ENCODE measurements around the gene PTPRM. TPM values are rescaled to one million over a fixed set of nuclear protein-coding genes. Genes with fewer than 3 reads are reported as not detected.

PTPRM gene
- total RNA-seq, 2 donors from 2014 or later, result 12.3 to 15.9 TPM

DNA sequence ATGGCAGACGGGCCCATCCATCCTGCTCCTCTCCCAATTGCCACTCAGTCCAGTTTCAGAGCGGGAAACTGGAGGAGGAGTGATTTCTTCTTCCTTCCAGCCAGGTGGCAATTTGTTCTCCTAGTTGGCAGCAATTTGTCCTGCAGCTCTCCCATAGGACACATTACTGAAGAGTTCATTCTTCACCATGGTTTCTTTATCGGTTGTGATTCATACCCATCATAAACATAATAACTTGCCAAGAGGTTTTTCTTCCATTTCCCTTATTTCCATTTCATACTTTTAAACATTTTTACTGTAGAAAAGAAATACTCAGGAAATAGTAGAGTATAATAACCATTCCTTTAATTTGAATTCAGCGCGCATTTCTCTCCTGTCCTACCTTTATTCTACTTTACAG is 664.2 kb downstream of the PTPRM start:
- DNase-seq (no peak), ATAC-seq (no peak)
- intact Hi-C loops (cut with DNase I, micrococcal nuclease), result no loop called here

DNA sequence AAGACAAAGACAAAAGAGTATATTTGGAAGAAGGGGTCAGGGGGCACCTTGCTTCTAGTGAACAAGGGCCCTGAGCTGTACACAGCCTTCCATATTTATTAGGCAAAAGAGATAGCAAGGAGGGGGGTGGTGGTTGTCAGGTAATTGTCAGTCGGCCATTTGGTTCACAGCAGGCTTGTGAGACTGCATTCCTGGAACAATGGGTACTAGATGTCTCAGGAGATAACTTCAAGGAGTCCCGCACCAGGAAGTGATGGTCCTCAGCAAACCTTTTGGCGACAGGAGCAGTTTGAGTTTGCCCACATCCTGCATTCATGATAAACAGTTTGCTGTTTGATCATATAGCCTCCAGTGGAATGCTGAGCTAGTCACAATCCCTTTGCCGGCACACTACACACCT is 665.7 kb downstream of the PTPRM start:
- no peak for ATAC-seq
- intact Hi-C loops (cut with DNase I, micrococcal nuclease), result no loop called here
- DNase-seq, result no peak

DNA sequence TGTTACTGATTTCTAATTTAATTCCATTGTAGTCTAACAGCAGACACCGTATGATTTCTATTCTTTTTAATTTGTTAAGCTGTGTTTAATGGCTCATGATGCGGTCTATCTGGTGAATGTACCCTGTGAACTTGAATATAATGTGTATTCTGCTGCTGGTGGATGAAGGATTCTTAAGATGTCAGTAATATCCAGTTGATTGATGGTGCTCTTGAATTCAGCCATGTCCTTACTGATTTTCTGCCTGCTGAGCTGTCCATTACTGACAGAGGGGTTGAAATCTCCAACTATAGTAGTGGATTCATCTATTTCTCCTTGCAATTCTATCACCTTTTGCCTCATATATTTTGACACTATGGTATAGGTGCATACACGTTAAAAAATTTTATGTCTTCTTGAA is 668.8 kb downstream of the PTPRM start:
- no peak for ATAC-seq
- intact Hi-C loops (cut with DNase I, micrococcal nuclease), result no loop called here

DNA sequence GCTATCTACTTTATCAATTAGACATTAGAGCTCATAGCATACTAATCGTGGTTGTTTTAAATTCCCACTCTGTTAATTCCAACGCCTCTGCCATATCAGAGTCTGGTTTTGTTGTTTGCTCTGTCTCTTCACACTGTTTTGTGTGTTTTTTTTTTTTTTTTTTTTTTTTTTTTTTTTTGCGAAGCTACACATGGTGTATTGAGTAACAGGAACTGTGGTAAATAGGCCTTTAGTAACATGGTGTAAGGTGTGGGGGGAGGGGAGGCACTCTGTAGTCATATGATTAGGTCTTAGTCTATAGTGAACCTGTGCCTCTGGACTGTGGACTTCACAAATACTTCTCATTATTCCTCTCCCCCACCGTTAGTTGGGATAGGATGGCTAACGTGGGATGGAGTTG is 671.4 kb downstream of the PTPRM start:
- DNase-seq (no peak), ATAC-seq (no peak)
- intact Hi-C loops (cut with DNase I, micrococcal nuclease), result no loop called here

More for the DNA sequence above, 668.8 kb downstream of the PTPRM start:
- no peak for DNase-seq

DNA sequence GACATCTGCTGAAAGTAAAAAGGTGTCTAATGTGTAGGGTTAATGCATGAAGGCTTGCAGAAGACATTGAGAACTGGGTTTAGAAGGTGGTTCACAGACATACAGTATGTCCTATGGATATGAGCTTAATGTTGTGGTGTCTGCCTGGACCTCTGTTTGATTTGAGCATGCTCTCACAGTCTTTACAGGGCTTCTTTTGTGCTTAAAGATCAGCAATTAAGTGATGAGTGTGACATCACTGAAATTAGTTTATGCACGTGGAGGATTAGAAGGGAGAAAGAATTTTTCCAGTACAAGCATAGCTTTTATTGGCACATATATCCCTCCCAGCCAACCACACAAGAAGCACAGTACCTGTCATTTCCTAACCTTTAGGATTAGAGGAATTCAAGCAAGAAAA is 674.6 kb downstream of the PTPRM start:
- ATAC-seq, result no peak
- intact Hi-C loops (cut with DNase I, micrococcal nuclease), result no loop called here
- no peak for DNase-seq

DNA sequence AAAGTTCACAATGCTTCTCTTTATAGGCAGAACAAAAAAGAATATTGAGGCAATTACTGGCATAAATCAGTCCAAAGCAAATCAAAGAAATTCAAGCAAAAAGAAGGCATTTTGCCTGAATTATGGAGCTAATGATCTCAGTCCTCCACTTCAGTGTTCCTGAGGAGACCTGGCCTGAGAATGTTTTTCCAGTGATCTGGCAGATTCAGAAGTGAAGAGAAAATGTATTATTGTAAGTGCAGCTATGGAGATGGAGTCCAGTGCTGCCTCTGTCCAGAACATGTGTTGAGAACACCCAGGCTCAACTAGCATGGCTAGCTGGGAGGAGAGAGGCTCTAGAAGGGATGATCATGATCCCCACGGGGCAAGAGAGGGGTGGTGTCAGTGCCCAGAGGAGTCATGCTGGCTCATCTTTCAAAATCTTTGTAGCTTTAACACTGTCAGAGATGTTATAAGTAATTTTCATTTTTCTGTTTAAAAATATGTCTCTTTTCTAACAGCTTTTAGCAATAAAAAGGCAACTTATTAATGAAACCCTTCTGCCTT is 675.1 kb downstream of the PTPRM start:
- ATAC-seq, result no peak
- no peak for DNase-seq
- intact Hi-C loops (cut with DNase I, micrococcal nuclease), result no loop called here

DNA sequence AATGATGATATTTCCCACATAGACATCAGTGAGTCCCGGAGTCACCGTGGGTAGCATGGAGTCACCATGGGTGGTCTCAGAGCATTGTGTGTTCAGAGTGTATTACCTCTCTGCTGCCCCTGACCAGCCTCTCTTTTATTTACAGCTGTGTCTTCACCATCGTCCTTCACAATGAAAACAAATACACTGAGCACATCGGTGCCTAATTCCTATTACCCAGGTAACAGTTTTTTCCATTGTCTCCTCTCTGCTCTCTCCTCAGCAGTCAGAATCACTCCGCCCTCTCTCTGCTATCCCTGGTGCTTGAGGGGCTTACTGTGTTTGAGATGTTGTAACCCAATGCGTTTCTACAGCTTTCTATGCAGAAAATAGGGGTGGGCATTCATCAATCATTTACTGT is 680.6 kb downstream of the PTPRM start:
- intact Hi-C loops (cut with DNase I, micrococcal nuclease), result no loop called here
- ATAC-seq, result no peak

DNA sequence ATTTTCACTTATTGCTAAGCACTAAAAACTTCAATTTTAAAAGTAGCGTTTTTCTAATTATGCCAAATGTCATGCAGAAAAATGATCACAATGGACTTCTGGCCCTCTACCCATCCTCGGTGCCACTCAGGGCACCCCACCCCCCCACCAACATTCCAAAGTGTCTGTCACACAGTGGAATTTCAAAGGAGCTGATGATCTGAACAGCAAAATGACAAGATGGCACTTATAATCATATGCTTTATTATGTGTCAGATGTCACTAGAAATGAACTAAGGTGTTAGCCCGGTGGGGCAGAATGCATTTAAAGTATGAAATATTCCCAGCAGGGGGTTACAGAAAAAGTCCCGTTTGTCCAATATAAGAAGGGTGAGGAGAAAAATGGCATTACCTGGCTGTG is 681.5 kb downstream of the PTPRM start:
- ATAC-seq, result no peak
- DNase-seq, result no peak
- intact Hi-C loops (cut with DNase I, micrococcal nuclease), result no loop called here

More for the DNA sequence above, 680.6 kb downstream of the PTPRM start:
- DNase-seq, result no peak

DNA sequence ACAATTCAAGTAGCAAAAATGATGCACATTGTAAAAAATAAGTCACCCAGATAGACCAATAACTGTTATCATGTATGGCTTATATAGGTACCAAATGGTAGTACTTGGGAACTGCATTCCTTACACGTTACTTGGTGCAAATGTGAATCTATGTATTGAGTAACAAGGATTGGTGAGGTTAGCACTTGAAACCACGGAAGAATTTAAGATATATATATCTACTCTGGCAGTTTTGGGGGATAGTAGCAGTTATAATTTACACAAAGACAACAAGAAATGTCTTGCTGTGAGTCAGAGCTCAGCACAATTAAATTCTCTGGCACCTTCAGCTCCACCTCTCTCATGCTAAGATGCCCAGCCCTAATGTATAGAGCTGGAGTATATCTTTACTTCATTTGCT is 682.7 kb downstream of the PTPRM start:
- DNase-seq (no peak), ATAC-seq (no peak)
- intact Hi-C loops (cut with DNase I, micrococcal nuclease), result no loop called here

DNA sequence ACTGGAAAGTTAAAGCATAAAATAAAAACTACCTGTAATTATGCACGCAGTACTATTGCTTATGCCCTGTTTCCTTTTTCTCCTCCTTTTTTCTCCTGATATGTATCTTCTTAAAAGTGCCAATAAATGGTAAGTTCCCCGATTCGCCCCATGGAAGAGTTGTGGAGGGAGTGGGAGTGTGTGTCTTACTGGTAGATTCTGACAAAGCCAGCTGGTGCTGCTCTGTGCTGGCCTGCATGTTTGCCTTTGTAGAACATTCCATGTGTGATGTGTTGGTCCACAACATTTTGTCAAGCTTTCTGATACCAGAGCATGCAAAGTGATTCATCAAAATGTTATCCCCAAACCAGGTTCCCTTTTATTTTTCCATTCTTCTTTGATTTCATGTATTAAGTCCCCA is 685.3 kb downstream of the PTPRM start:
- intact Hi-C loops (cut with DNase I, micrococcal nuclease), result no loop called here

DNA sequence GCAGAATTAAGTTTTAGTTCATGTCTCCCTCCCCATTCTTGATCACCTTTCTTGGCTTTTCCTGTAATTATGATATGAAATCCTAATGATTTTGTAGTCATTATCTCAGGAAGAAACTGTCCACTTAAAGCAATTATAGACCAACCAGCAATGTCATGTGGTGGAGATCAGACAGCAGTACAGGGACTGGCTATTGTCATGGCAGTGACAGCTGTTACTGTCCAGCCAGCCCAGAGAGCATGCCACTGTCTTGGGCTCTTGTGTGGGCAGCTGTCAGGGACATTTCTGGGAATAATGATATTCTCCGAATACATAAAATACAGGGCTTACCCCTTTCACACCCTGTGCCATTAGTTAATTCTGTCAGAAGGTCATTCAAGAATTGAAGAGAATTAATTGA is 686.8 kb downstream of the PTPRM start:
- DNase-seq (no peak), ATAC-seq (no peak)
- intact Hi-C loops (cut with DNase I, micrococcal nuclease), result no loop called here

More for the DNA sequence above, 685.3 kb downstream of the PTPRM start:
- ATAC-seq, result no peak
- DNase-seq, result no peak

DNA sequence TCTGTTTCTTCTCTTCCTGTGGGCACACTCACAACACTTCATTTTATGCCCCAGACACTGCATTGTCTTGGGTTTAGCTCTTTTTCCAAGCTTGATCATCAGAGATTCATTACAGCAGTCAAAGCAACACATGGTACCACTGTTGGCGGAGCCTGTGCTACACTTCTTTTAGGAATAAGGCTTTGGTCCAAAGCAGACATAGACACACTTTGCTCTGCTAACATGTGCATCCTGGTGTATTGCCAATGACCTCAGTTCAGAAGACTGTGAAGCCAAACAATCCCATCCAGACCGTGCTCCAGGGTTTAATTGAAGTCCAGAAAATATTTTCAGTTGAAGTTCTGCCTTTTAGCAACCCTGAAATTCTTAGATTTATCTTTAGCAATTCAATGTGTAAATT is 687.5 kb downstream of the PTPRM start:
- no peak for ATAC-seq
- intact Hi-C loops (cut with DNase I, micrococcal nuclease), result no loop called here

DNA sequence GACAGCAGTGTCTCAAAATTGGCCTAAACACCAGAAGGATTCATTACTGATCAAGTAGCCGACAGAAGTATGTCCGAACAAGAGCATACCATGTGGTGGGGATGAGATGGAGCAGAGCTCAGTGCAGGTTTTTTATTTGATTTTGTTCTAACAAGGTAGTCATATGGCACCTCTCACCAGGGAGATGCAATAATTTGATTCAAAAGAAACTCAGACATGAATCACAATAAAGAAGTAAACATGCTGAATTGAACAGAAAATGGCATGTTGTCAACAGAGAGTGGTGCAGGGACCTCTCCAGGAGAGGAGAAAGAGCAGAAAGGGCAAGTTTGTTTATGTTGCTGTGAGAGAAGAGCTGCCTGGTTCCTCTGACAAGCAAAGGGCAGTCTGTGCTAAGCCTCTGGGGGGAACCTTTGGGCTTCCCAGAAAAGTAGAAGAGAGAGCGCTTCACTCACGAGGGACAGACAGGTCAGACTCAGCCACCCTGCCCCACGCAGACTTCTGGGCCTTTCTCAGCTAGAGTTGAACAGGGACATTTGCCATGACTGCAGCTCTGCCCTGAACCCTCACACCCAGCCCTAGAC is 690.8 kb downstream of the PTPRM start:
- ATAC-seq (no peak), DNase-seq (no peak)
- intact Hi-C loops (cut with DNase I, micrococcal nuclease), result no loop called here

More for the DNA sequence above, 687.5 kb downstream of the PTPRM start:
- DNase-seq, result no peak

DNA sequence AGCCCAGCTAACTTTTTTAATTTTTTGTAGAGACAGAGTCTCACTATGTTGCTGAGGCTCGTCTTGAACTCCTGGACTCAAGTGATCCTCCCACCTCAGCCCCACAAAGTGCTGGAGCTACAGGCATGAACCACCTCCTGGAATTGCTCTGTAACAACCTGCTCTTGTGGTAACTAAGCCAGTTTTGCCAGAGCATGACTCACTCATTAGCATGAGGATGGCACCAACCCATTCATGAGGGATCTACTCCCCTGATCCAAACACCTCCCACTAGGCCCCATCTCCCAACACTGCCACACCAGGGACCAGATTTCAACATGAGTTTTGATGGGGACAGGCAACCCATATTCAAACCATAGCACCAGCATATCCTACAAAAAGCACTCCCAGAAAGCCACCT is 693.2 kb downstream of the PTPRM start:
- no peak for ATAC-seq
- intact Hi-C loops (cut with DNase I, micrococcal nuclease), result no loop called here
- no peak for DNase-seq

DNA sequence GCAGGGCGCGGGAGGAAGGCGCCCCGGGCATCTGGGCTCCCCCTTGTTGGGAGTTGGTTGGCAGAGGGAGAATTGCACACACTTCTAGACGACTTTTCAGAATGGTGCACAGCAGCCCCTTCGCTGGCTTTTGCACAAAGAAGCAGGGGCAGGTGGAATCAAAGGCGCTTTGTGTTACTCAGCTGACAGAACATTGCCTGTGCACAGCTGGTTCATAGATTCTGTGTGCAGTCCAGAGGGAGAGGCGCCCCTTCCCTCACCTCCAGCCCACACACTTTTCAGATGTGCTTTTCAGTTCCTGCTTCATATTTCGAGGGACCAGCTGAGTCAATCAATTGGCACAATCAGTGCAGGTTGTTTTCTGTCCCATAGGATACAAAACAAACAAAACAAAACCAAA is 693.7 kb downstream of the PTPRM start:
- ATAC-seq (no peak), DNase-seq (no peak)
- intact Hi-C loops (cut with DNase I, micrococcal nuclease), result no loop called here

DNA sequence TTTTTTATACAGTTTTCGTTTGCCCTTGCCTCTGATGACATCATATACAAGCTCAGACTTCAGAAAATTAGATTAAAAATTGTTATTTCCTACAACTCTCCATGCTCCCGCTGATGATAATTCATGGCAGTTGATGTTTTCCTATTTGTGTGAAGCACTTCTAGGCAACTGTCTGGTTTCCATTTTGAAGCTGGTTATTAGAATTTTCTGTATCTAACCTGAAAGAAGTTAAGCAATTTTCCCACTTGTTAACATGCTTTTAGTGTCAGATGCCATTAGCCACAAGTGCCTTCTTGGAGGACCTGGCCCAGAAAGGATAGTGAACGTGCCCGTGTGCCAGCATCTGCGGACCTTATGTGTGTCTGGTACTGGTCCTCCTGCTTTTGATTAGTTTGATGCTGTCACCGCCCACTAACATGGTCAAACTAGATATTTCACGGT is 694.6 kb downstream of the PTPRM start:
- intact Hi-C loops (cut with DNase I, micrococcal nuclease), result no loop called here
- no peak for DNase-seq
- ATAC-seq, result no peak

DNA sequence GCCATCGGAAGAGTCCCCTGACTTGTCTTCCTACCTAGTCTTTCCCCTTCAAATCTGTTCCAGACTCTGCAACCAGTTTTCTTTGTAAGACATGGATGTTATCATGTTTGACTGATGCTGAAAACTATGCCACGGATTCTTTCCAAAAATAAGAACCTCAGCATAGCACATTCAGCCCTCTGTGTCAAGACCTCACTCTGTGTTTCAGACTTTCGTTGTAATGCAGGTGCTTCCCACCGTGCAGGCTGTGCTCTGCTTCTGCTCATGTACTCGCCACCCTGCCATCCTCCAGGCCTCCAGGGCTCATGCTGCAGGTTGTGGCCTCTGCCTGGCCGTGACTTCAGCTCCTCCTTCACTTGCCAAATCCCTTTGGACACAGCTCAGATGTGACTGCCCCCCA is 695.1 kb downstream of the PTPRM start:
- DNase-seq, result no peak
- no peak for ATAC-seq
- intact Hi-C loops (cut with DNase I, micrococcal nuclease), result no loop called here

DNA sequence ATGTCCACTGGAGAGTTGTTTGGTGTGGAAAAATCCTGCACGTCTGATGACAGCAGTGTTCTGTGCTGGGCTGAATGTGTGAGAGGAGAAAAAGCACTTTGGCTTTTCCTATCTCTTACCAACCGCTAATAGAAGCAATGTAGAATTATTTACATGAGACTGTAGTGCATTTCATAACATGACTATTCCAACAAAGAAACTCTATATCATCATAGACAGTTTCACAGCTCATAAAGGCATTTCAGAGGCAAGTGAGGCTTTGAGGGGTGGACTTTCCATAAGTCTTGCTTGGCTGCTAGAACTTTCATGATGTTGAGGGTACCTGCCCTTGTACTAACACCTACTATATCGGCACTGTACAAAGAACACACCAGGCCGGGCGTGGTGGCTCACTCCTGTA is 697.0 kb downstream of the PTPRM start:
- DNase-seq (no peak), ATAC-seq (no peak)
- intact Hi-C loops (cut with DNase I, micrococcal nuclease), result no loop called here

DNA sequence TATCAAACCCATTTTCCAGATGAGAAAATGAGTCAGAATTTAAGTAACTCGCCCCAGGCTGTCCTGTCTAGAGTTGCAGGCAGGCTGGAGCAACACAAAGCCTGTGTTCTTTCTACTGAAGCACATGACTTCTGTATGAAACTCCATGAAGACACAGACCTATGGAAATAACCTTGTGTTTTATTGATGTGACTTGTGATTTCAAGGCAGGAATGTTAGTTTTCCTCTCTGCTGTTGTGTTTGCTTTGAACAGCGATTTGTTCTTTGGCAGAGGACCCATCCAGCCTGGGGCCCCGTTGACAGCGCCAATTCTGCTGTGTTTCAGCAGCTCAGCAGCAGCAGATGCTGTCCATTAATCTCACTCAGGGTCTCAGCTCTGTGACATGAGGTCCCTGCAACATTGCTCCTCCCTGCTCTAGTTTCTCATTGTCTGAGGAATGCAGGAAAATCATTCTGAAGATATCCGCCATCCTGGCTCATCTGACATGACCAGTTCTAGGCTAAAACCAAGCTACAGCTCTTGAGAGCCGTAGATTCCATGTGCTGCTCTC is 697.8 kb downstream of the PTPRM start:
- DNase-seq (no peak), ATAC-seq (no peak)
- intact Hi-C loops (cut with DNase I, micrococcal nuclease), result no loop called here

DNA sequence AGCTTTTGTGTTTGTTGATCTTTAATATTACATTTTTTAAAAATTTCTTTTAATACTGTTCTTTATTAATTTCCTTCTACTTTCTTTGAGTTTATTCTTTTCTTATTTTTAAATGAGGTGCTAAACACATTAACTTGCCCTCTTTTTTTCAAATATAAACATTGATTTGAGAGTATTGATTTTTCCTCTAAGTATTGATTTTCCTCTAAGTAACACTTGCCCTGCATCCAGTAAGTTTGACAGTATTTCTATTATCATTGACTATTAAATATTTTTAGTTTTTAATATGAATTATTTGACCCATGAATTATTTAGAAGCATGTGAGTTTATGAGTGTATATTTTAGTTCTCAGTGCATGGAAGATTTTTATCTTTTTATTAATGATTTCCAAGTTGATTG is 705.1 kb downstream of the PTPRM start:
- intact Hi-C loops (cut with DNase I, micrococcal nuclease), result no loop called here
- DNase-seq (no peak), ATAC-seq (no peak)

DNA sequence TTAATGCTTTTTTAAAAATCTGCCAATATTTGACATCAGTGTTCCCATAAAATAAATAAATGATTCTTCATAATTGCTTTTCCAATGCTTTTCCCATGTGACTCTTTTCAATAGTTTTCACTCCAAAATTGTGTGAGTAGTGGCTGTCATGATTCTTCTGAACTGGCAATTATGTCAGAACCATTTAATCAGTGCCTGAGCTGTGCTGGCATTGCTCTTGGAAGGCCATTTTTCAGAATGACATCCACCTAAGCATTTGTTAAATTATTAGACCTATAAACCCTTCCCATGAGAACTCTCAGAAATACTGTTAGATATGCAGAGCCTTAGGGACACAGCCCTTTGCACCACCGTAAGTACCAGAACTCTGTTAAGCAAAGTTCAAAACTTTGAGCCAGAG is 707.3 kb downstream of the PTPRM start:
- ATAC-seq (no peak), DNase-seq (no peak)
- intact Hi-C loops (cut with DNase I, micrococcal nuclease), result no loop called here
